ENCODE results near the gene ERC1. TPM values are rescaled to one million over a fixed set of nuclear protein-coding genes. Genes with fewer than 3 reads are reported as not detected.

ERC1 gene
- total and polyA plus RNA-seq, 9 of the 15 experiments (the other 6 are each of a cell fraction or from before 2014, with no cell fraction given): 0.74 to 11.8 (median 4.8) TPM

DNA sequence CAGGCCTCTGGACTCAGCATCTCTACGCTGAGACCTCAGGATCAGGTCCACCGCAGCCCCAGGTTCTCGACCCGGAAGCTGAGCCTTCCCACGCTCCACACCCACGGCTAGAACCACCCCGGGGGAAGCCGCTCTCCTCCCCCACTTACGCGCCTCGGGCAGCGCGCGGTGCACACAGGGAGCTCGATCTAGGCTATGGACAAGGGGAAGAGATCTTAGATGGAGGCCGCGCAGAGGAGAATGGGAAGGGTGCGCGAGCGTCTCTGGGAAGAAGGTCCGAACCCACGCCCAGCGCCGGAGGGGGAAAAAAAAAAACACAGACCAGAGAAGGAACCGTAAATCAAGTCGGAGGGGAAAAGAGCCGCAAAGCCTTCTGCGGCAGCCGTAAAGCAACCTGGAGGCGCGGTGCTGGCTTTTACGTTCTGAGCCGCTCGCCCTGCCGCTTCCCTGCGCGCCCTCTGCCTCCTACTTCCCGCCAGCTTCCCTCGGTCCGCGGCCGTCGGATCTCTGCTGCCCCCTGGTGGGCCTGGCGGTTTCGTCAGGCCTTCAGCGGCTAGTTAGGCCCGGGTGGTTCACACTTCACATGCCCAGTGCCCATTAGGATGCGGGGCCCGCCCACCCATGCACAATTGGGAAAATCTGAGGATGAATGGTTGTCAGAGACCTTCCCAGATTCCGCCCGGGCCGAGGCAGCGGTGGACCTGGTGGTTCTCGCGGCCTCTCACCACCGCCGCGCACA, 41.4 kb upstream of the ERC1 start, which contains the start of gene RAD52 (continued):
- TF ChIP-seq FOXM1 (IDR thresholded peaks at IDR 0.05; ENCODE audit: low read depth) (0 out of 2 replicates have a peak, but pooled peaks have one; percentile 1), FOXM1 (CRISPR knock-in tag; IDR thresholded peaks at IDR 0.05; ENCODE audit: low read depth) (no peak), FOXA3 (CRISPR knock-in tag; conservative IDR thresholded peaks at IDR 0.05 in 1 of 2, IDR thresholded peaks at IDR 0.05 in 1 of 2) (no peak), SAFB2 (IDR thresholded peaks at IDR 0.05; ENCODE audit: borderline replicate concordance, low read depth, low read length, severe bottlenecking) (no peak), ZNF174 (CRISPR knock-in tag; IDR thresholded peaks at IDR 0.05) (no peak), MBD2 (IDR thresholded peaks at IDR 0.05; ENCODE audit: borderline replicate concordance, low read depth) (peak; percentile 67; the same call in 1 of the 2 replicates), NCOR1 (IDR thresholded peaks at IDR 0.05) (peak; percentile 42; the same call in 1 of the 2 replicates), ZNF134 (CRISPR knock-in tag; conservative IDR thresholded peaks at IDR 0.05) (no peak), ZNF175 (CRISPR knock-in tag; IDR thresholded peaks at IDR 0.05; ENCODE audit: low read depth) (no peak), CBFB (CRISPR knock-in tag; IDR thresholded peaks at IDR 0.05) (0 out of 2 replicates have a peak, but pooled peaks have one; percentile 28), CCAR2 (IDR thresholded peaks at IDR 0.05; ENCODE audit: low read depth, low read length) (no peak), U2AF2 (optimal IDR thresholded peaks at IDR 0.05; ENCODE audit: low read depth, low read length) (no peak), PTBP1 (IDR thresholded peaks at IDR 0.05; ENCODE audit: low read depth, low read length) (no peak), MCM3 (IDR thresholded peaks at IDR 0.05) (no peak), FOXK2 (conservative IDR thresholded peaks at IDR 0.05 in 1 of 2, IDR thresholded peaks at IDR 0.05 in 1 of 2; ENCODE audit: low read depth in 2 of 2) (peak; percentile 64 to 78; a peak in 3 of 4 replicates), POLR2AphosphoS2 (IDR thresholded peaks at IDR 0.05; ENCODE audit: low read length) (no peak), ZNF780A (CRISPR knock-in tag; IDR thresholded peaks at IDR 0.05) (no peak), SOX6 (IDR thresholded peaks at IDR 0.05) (peak; percentile 29; the same call in 1 of the 2 replicates), EWSR1 (IDR thresholded peaks at IDR 0.05; ENCODE audit: borderline replicate concordance, low read depth, partially characterized antibody) (no peak), SNRNP70 (optimal IDR thresholded peaks at IDR 0.05; ENCODE audit: low read depth, low read length) (no peak), TFAM (CRISPR knock-in tag; conservative IDR thresholded peaks at IDR 0.05) (no peak), SMAD2 (IDR thresholded peaks at IDR 0.05; ENCODE audit: low read depth, low read length) (no peak), POLR3G (IDR thresholded peaks at IDR 0.05; ENCODE audit: extremely low read depth, insufficient read length, insufficient replicate concordance) (no peak), ZNF282 (CRISPR knock-in tag; IDR thresholded peaks at IDR 0.05) (no peak), HMGN3 (IDR thresholded peaks at IDR 0.05; ENCODE audit: borderline replicate concordance, extremely low read depth, insufficient read length, low read depth, low read length) (no peak), NCOA4 (IDR thresholded peaks at IDR 0.05; ENCODE audit: partially characterized antibody) (no peak)
- TF ChIP-seq, protein P1, sequence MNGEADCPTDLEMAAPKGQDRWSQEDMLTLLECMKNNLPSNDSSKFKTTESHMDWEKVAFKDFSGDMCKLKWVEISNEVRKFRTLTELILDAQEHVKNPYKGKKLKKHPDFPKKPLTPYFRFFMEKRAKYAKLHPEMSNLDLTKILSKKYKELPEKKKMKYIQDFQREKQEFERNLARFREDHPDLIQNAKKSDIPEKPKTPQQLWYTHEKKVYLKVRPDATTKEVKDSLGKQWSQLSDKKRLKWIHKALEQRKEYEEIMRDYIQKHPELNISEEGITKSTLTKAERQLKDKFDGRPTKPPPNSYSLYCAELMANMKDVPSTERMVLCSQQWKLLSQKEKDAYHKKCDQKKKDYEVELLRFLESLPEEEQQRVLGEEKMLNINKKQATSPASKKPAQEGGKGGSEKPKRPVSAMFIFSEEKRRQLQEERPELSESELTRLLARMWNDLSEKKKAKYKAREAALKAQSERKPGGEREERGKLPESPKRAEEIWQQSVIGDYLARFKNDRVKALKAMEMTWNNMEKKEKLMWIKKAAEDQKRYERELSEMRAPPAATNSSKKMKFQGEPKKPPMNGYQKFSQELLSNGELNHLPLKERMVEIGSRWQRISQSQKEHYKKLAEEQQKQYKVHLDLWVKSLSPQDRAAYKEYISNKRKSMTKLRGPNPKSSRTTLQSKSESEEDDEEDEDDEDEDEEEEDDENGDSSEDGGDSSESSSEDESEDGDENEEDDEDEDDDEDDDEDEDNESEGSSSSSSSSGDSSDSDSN (IDR thresholded peaks at IDR 0.05; ENCODE audit: borderline replicate concordance in 1 of 2, low read depth in 2 of 2, low read length in 2 of 2): no peak
- TF ChIP-seq, protein P2, sequence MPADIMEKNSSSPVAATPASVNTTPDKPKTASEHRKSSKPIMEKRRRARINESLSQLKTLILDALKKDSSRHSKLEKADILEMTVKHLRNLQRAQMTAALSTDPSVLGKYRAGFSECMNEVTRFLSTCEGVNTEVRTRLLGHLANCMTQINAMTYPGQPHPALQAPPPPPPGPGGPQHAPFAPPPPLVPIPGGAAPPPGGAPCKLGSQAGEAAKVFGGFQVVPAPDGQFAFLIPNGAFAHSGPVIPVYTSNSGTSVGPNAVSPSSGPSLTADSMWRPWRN (IDR thresholded peaks at IDR 0.05; ENCODE audit: low read depth): no peak

Measured in K562 (cell line).